CD8-positive, alpha-beta memory T cell (primary cell): ENCODE data around the gene ZBTB37. TPM values are rescaled to one million over a fixed set of nuclear protein-coding genes. Genes with fewer than 3 reads are reported as not detected.

ENCODE experiments used
- CTCF ChIA-PET: fragments of 350-600 bp; sonication (Branson Sonifier 250); formaldehyde crosslinking; loops from one replicate; lab custom pipeline; 2021; ENCODE audit warnings: antibody characterized with exemption; lab: Charles Lee
- POLR2A ChIA-PET: fragments of 350-600 bp; sonication (Branson Sonifier 250); formaldehyde crosslinking; loops from one replicate; lab custom pipeline; 2021; ENCODE audit warnings: antibody characterized with exemption; lab: Charles Lee
- DNase-seq, 5 donors: peaks; one replicate each; pipeline versions ENCODE4 v3.0.0 to v3.0.0-alpha.2; 2020 to 2022; ENCODE audit warnings: mixed read lengths in 1 of 5
- H3K27ac ChIP-seq: one replicate; pipeline ENCODE4 v1.7.0; 2013; ENCODE audit warnings: low read depth, mild to moderate bottlenecking, low read length, moderate library complexity
- H3K27me3 ChIP-seq: 2 replicates; pipeline ENCODE4 v1.7.0; 2013; ENCODE audit warnings: low read length, mild to moderate bottlenecking; ENCODE audit not compliant: insufficient read depth, poor library complexity, severe bottlenecking
- H3K36me3 ChIP-seq: 2 replicates; pipeline ENCODE4 v1.7.0; 2013; ENCODE audit warnings: mild to moderate bottlenecking, low read length, moderate library complexity; ENCODE audit not compliant: insufficient read depth
- H3K4me1 ChIP-seq: 2 replicates; pipeline ENCODE4 v1.7.0; 2013; ENCODE audit warnings: mild to moderate bottlenecking, low read length, moderate library complexity; ENCODE audit not compliant: insufficient read depth
- H3K4me3 ChIP-seq: 2 replicates; pipeline ENCODE4 v1.7.0; 2013; ENCODE audit warnings: mild to moderate bottlenecking, low read length
- H3K9me3 ChIP-seq: 2 replicates; pipeline ENCODE4 v1.7.0; 2013; ENCODE audit warnings: mild to moderate bottlenecking, low read length
- H3K27ac Mint-ChIP-seq, 8 donors: one replicate each; pipeline ENCODE4 v1.8.0; 2020 to 2021; ENCODE audit warnings: mixed read lengths in 8 of 8, mild to moderate bottlenecking in 6 of 8, inconsistent platforms in 3 of 8, moderate library complexity in 3 of 8
- H3K27me3 Mint-ChIP-seq, 2 donors: one replicate each; pipeline ENCODE4 v1.8.0; 2020 to 2021; ENCODE audit warnings: mixed read lengths in 2 of 2, mild to moderate bottlenecking in 1 of 2, moderate library complexity in 1 of 2
- H3K36me3 Mint-ChIP-seq, 3 donors: one replicate each; pipeline ENCODE4 v1.8.0; 2020 to 2021; ENCODE audit warnings: mixed read lengths in 3 of 3, inconsistent platforms in 1 of 3, mild to moderate bottlenecking in 1 of 3
- H3K4me1 Mint-ChIP-seq, 3 donors: one replicate each; pipeline ENCODE4 v1.8.0; 2020 to 2021; ENCODE audit warnings: mixed read lengths in 3 of 3, inconsistent platforms in 1 of 3, mild to moderate bottlenecking in 1 of 3
- H3K4me3 Mint-ChIP-seq, 7 donors: one replicate each; pipeline ENCODE4 v1.8.0; 2020 to 2021; ENCODE audit warnings: mixed read lengths in 7 of 7, mild to moderate bottlenecking in 6 of 7, moderate library complexity in 4 of 7, inconsistent platforms in 2 of 7
- H3K9me3 Mint-ChIP-seq, 5 donors: one replicate each; pipeline ENCODE4 v1.8.0; 2020 to 2022; ENCODE audit warnings: mixed read lengths in 5 of 5, mild to moderate bottlenecking in 3 of 5, moderate library complexity in 2 of 5, inconsistent platforms in 1 of 5
- polyA plus RNA-seq: library from polyadenylated mRNA; unstranded; fragments of 300-500 nt; fragmentation: Illumina TruSeq; gene quantifications from one replicate; pipeline ENCODE4 v1.2.3, GENCODE V29; 2021
- total RNA-seq, 2 experiments: library from RNA; stranded (reverse); gene quantifications; one replicate each; pipeline ENCODE4 v1.2.3, GENCODE V29; 2021

The ZBTB37 gene
- total and polyA plus RNA-seq, 3 experiments from 2014 or later: 1.3 to 11.0 (median 10.4) TPM

DNA sequence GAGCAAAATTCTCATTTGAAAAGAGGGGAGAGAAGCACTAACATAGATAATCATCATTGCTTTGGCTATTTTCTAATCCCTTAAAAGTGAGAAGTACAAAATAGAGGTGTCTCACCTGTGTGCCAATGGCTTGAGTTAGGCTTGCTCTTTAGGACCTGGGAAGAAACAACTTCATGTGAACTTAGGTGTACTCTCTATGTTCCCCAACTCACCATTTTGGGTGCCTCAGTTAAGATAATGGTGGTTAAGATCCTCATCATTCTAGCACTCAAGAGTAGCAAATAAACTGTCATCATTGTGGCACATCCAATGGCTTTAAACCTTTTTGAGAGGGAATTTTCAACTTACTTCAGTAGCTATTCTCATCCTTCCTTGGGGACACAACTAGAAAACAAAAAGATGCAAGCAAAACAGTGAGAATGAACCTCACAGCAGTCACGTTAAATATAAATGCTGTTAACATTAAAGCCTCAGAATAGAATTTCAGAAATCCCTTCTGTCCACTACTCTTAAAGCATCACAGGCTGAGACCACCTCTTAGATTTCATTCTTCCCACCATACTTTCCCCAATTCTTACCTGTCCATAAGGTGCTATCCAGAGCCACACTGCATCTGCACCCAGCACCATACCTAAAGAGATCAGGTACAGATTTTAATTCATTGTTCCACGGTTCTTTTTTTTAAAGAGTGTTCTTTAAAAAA lies 1.6 kb upstream of the ZBTB37 start:
- H3K4me3 Mint-ChIP-seq: peak overlapping the region; percentile 88 to 97 (median 95)
- Histone ChIP-seq H3K4me3 (peak overlapping the region; percentile 88), H3K36me3 (peaks cover 40% of the 10 kb centered on the region), H3K9me3 (no peaks in the 10 kb centered on the region), H3K27me3 (no peaks in the 10 kb centered on the region), H3K4me1 (peaks cover 58% of the 10 kb centered on the region), H3K27ac (peak overlapping the region; percentile 91)
- peaks cover 68 to 87% (median 86%) of the 10 kb centered on the region in 3 donors for H3K4me1 Mint-ChIP-seq
- H3K27me3 Mint-ChIP-seq: peaks cover 0 to 2% of the 10 kb centered on the region in 2 donors
- ChIA-PET CTCF (no interaction called here), POLR2A (interaction anchor here (0.6 to 1.0 kb wide), 3 partner anchors 12 to 875 kb away, joined by 3 to 4 read pairs (median 4); no protein-coding TSS in a partner anchor)
- peaks cover 4 to 71% (median 26%) of the 10 kb centered on the region in 3 donors for H3K36me3 Mint-ChIP-seq
- DNase-seq: no peak
- peak overlapping the region; percentile 66 to 99 (median 94) for H3K27ac Mint-ChIP-seq
- no peaks in the 10 kb centered on the region for H3K9me3 Mint-ChIP-seq

DNA sequence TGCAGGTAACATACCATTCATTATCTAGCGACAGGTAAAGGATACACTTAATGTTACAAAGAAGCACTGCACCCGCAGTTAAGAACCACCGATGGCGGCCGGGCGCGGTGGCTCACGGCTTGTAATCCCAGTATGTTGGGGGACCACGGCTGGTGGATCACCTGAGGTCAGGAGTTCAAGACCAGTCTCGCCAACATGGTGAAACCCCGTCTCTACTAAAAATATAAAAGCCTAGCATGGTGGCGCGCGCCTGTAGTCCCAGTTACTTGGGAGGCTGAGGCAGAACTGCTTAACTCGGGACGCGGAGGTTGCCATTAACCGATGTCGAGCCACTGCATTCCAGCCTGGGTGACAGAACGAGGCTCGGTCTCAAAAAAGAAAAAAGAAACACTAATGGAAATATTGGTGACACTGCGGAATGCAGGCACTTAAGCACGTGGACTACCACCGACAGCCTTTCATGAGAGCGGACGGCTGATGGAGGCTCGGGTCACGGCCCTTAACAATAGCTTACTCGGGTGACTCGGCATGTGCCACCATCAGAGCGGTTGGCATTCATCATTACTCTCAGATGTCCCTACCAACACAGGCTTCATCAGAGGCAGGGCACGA lies 933 bp upstream of the ZBTB37 start:
- Mint-ChIP-seq H3K4me1 (peaks cover 68 to 86% (median 84%) of the 10 kb centered on the region in 3 donors), H3K27ac (peak overlapping the region; percentile 66 to 99 (median 94)), H3K9me3 (no peaks in the 10 kb centered on the region), H3K36me3 (peaks cover 4 to 67% (median 26%) of the 10 kb centered on the region in 3 donors), H3K4me3 (peak overlapping the region; percentile 88 to 97 (median 95)), H3K27me3 (peaks cover 0 to 2% of the 10 kb centered on the region in 2 donors)
- no peaks in the 10 kb centered on the region for H3K9me3 ChIP-seq
- H3K4me1 ChIP-seq: peaks cover 61% of the 10 kb centered on the region
- peak overlapping the region; percentile 88 for H3K4me3 ChIP-seq
- H3K27ac ChIP-seq: peak overlapping the region; percentile 91
- ChIA-PET POLR2A (interaction anchor here (1.0 to 2.5 kb wide), 5 partner anchors 23 to 390 kb away, joined by 4 to 17 read pairs (median 15); partner anchors contain the start of genes CENPL, DARS2, KLHL20 and PRDX6), CTCF (interaction anchor here (1.9 kb wide), 1 partner anchor 16 kb away, joined by 4 read pairs; no protein-coding TSS in a partner anchor)
- no peaks in the 10 kb centered on the region for H3K27me3 ChIP-seq
- DNase-seq: peak in 2 of 5 donors; percentile 19 to 37
- peaks cover 40% of the 10 kb centered on the region for H3K36me3 ChIP-seq

DNA sequence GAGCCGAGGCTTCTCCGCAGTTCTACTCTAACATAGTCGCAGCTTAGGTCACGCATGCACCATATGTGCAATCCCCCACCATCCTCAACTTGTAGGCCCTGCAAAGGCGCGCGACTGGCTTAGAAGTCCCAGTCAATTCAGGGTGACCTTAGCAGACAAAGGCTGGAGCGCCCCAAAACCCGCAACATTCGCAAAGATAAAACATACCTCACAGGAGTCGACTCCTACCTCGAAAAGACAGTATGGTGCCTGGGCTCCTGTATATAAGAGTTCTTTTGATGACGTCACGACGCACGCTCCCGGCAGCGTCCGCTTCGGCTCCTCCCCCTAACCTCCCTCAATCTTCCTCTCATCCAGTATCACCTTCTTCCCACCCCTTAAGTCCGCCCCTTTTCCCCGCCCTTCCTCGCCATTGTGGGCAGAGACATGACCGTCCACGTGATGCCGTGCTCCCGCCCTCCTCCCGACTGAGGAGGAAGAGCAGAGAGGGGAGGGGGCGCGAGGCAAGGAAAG lies 371 bp upstream of the ZBTB37 start, which contains the start of gene GAS5:
GAS5 (minus strand) TSS at position 237 of the 513 bp plus-strand sequence.
- H3K36me3 Mint-ChIP-seq: peaks cover 4 to 65% (median 28%) of the 10 kb centered on the region in 3 donors
- ChIA-PET CTCF (interaction anchor here (1.1 to 2.0 kb wide), 5 partner anchors 10 to 437 kb away, joined by 3 to 6 read pairs (median 4); no protein-coding TSS in a partner anchor), POLR2A (interaction anchor here (0.5 to 2.5 kb wide), 12 partner anchors 8 to 1155 kb away, joined by 3 to 17 read pairs (median 4); partner anchors contain the start of genes CENPL, DARS2, KLHL20 and MRPS14)
- H3K9me3 ChIP-seq: no peaks in the 10 kb centered on the region
- peaks cover 0 to 2% of the 10 kb centered on the region in 2 donors for H3K27me3 Mint-ChIP-seq
- H3K27me3 ChIP-seq: no peaks in the 10 kb centered on the region
- peak within 1 kb of the TSS; percentile 88 to 97 (median 95) for H3K4me3 Mint-ChIP-seq
- peak; percentile 98 to 99 (median 98) for DNase-seq
- H3K27ac ChIP-seq: peak within 1 kb of the TSS; percentile 91
- H3K4me1 Mint-ChIP-seq: peaks cover 70 to 85% (median 84%) of the 10 kb centered on the region in 3 donors
- peak within 1 kb of the TSS; percentile 88 for H3K4me3 ChIP-seq
- H3K4me1 ChIP-seq: peaks cover 63% of the 10 kb centered on the region
- H3K9me3 Mint-ChIP-seq: no peaks in the 10 kb centered on the region
- H3K27ac Mint-ChIP-seq: peak within 1 kb of the TSS; percentile 90 to 99 (median 96)
- peaks cover 40% of the 10 kb centered on the region for H3K36me3 ChIP-seq

DNA sequence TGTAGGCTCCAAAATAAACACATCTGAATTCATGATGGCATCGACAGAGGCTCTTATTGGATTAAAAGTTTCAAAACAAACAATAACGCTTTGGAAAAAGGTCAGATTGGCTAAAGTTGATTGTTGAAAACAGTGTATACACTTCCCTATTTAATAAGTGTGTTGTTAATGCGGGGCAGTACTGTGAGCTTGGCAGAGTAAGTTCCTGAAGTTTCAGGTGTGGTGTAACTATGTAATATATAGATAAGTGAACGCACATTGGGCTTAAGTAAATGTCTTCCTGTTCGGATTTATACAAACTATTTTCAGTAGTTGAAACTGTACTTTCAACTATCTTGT lies 810 bp downstream of the ZBTB37 start:
- peaks cover 28% of the 10 kb centered on the region for H3K36me3 ChIP-seq
- no peaks in the 10 kb centered on the region for H3K9me3 Mint-ChIP-seq
- peaks cover 69% of the 10 kb centered on the region for H3K4me1 ChIP-seq
- peaks cover 4 to 62% (median 22%) of the 10 kb centered on the region in 3 donors for H3K36me3 Mint-ChIP-seq
- H3K4me3 ChIP-seq: peak overlapping the region; percentile 88
- H3K4me3 Mint-ChIP-seq: peak overlapping the region; percentile 88 to 97 (median 95)
- H3K27ac ChIP-seq: peak overlapping the region; percentile 91
- POLR2A ChIA-PET: interaction anchor here (1.2 to 2.5 kb wide), 5 partner anchors 45 to 1154 kb away, joined by 4 to 17 read pairs (median 15); partner anchors contain the start of genes CENPL, DARS2, MRPS14 and PRDX6
- peaks cover 69 to 86% (median 80%) of the 10 kb centered on the region in 3 donors for H3K4me1 Mint-ChIP-seq
- peaks cover 0 to 2% of the 10 kb centered on the region in 2 donors for H3K27me3 Mint-ChIP-seq
- CTCF ChIA-PET: interaction anchor here (1.1 to 2.0 kb wide), 6 partner anchors 9 to 438 kb away, joined by 3 to 6 read pairs (median 4); partner anchors contain the start of gene KLHL20
- peak overlapping the region; percentile 90 to 99 (median 96) for H3K27ac Mint-ChIP-seq
- no peak for DNase-seq
- H3K9me3 ChIP-seq: no peaks in the 10 kb centered on the region
- H3K27me3 ChIP-seq: no peaks in the 10 kb centered on the region

DNA sequence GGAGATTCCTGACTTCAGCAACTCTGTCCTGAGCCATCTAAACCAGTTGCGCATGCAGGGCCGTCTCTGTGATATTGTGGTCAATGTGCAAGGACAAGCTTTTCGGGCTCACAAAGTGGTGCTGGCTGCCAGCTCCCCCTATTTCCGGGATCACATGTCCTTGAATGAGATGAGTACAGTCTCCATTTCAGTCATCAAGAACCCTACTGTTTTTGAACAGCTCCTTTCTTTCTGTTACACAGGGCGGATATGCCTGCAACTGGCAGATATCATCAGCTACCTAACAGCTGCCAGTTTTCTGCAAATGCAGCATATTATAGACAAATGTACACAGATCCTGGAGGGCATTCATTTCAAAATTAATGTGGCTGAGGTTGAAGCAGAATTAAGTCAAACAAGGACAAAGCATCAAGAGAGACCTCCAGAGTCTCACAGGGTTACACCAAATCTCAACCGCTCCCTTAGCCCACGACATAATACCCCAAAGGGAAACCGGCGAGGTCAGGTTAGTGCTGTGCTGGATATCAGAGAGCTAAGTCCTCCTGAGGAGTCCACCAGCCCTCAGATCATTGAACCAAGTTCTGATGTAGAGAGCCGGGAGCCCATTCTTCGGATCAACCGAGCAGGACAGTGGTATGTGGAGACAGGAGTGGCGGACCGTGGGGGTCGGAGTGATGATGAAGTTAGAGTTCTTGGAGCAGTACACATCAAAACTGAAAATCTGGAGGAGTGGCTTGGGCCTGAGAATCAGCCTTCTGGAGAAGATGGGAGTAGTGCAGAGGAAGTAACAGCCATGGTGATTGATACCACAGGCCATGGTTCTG lies 2.3 kb downstream of the ZBTB37 start:
- Histone ChIP-seq H3K27ac (peak overlapping the region; percentile 52), H3K36me3 (peaks cover 14% of the 10 kb centered on the region), H3K4me3 (peak overlapping the region; percentile 21), H3K27me3 (no peaks in the 10 kb centered on the region), H3K4me1 (peaks cover 58% of the 10 kb centered on the region), H3K9me3 (no peaks in the 10 kb centered on the region)
- DNase-seq: peak in 4 of 5 donors; percentile 20 to 57 (median 26)
- Mint-ChIP-seq H3K4me3 (peak overlapping the region; percentile 59 to 92 (median 83)), H3K27ac (peak overlapping the region; percentile 80 to 99 (median 95)), H3K4me1 (peaks cover 55 to 71% (median 65%) of the 10 kb centered on the region in 3 donors), H3K36me3 (peaks cover 8 to 56% (median 12%) of the 10 kb centered on the region in 3 donors), H3K9me3 (no peaks in the 10 kb centered on the region), H3K27me3 (peaks cover 0 to 2% of the 10 kb centered on the region in 2 donors)
- ChIA-PET POLR2A (interaction anchor here (0.5 to 0.8 kb wide), 3 partner anchors 26 to 82 kb away, joined by 3 to 5 read pairs (median 3); no protein-coding TSS in a partner anchor), CTCF (interaction anchor here (1.2 to 1.5 kb wide), 3 partner anchors 9 to 156 kb away, joined by 3 to 4 read pairs (median 3); partner anchors contain the start of gene KLHL20)

DNA sequence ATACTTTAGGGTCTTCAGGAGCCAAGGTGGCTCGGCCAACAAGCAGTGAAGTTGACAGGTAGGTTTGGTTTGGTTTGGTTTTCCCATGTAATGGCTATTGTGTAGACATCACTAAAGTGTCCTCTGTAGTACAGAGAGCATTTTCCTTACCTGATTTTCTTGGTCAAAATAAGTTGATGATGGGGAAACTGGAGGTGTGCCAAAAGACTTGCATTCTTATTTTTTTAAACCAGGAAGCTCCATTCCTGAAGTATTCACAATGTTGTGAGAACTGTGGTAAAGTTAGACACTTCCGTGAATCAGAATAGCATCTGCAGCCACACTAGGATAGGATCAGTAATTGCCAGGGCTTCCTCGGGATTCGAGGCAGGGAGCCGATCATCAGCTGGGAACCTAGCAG lies 2.9 kb downstream of the ZBTB37 start:
- Mint-ChIP-seq H3K4me3 (peak overlapping the region in 6 of 7 donors; percentile 59 to 92 (median 85)), H3K4me1 (peaks cover 48 to 65% (median 62%) of the 10 kb centered on the region in 3 donors), H3K27ac (peak overlapping the region; percentile 80 to 99 (median 94)), H3K36me3 (peaks cover 7 to 56% (median 14%) of the 10 kb centered on the region in 3 donors), H3K9me3 (no peaks in the 10 kb centered on the region), H3K27me3 (peaks cover 0 to 2% of the 10 kb centered on the region in 2 donors)
- Histone ChIP-seq H3K36me3 (peaks cover 7% of the 10 kb centered on the region), H3K27me3 (no peaks in the 10 kb centered on the region), H3K4me1 (peaks cover 51% of the 10 kb centered on the region), H3K9me3 (no peaks in the 10 kb centered on the region), H3K4me3 (no peak overlapping the region), H3K27ac (no peak overlapping the region)
- ChIA-PET POLR2A (interaction anchor here (0.8 kb wide), 1 partner anchor 47 kb away, joined by 3 read pairs; no protein-coding TSS in a partner anchor), CTCF (no interaction called here)
- no peak for DNase-seq
